GM12878 (cell line): ENCODE data around the gene ALG10. TPM values are rescaled to one million over a fixed set of nuclear protein-coding genes. Genes with fewer than 3 reads are reported as not detected.

Experiments
- BMI1 ChIP-seq: fragments of 450-650 bp; IDR thresholded peaks from 2 replicates; pipeline ENCODE4 v1.6.1; 2016; ENCODE audit warnings: mild to moderate bottlenecking, moderate library complexity, borderline replicate concordance
- CBFB ChIP-seq: IDR thresholded peaks from 2 replicates; pipeline ENCODE4 v1.6.1; 2016; ENCODE audit warnings: antibody characterized with exemption, low read depth
- E4F1 ChIP-seq: fragments of 450-650 bp; IDR thresholded peaks from 2 replicates; pipeline ENCODE4 v1.6.1; 2018; ENCODE audit warnings: borderline replicate concordance, mild to moderate bottlenecking; ENCODE audit not compliant: partially characterized antibody
- JUNB ChIP-seq: IDR thresholded peaks from 2 replicates; pipeline ENCODE4 v1.6.1; 2016; ENCODE audit warnings: antibody characterized with exemption, mild to moderate bottlenecking
- MLLT1 ChIP-seq: fragments of 450-650 bp; IDR thresholded peaks from 2 replicates; pipeline ENCODE4 v1.6.1; 2016; ENCODE audit warnings: mild to moderate bottlenecking
- PML ChIP-seq: IDR thresholded peaks from 2 replicates; pipeline ENCODE4 v1.6.1; 2012; ENCODE audit warnings: low read length, inconsistent platforms
- PRDM15 ChIP-seq: fragments of 450-650 bp; formaldehyde crosslinking; IDR thresholded peaks from 2 replicates; pipeline ENCODE4 v1.4.0; 2020; ENCODE audit warnings: mild to moderate bottlenecking, moderate library complexity
- RB1 ChIP-seq: fragments of 450-650 bp; formaldehyde crosslinking; IDR thresholded peaks from 2 replicates; pipeline ENCODE4 v1.6.1; 2017; ENCODE audit warnings: mild to moderate bottlenecking, borderline replicate concordance
- RUNX3 ChIP-seq: IDR thresholded peaks from 2 replicates; pipeline ENCODE4 v1.6.1; 2012; ENCODE audit warnings: low read length, inconsistent platforms
- SPI1 ChIP-seq: IDR thresholded peaks from 2 replicates; pipeline ENCODE4 v1.6.1; 2011; ENCODE audit warnings: low read depth, mild to moderate bottlenecking, low read length, moderate library complexity, borderline replicate concordance; ENCODE audit not compliant: insufficient read depth
- STAT1 ChIP-seq: fragments of 450-650 bp; conservative IDR thresholded peaks from 2 replicates; pipeline ENCODE4 v1.6.1; 2014; ENCODE audit warnings: antibody characterized with exemption, mild to moderate bottlenecking
- STAT3 ChIP-seq: IDR thresholded peaks from 2 replicates; pipeline ENCODE4 v1.6.1; 2011; ENCODE audit warnings: low read depth, low read length, improper control_type of control experiment
- TARDBP ChIP-seq: IDR thresholded peaks from 2 replicates; pipeline ENCODE4 v1.6.1; 2016; ENCODE audit warnings: borderline replicate concordance
- YBX1 ChIP-seq: fragments of 450-650 bp; IDR thresholded peaks from 2 replicates; pipeline ENCODE4 v1.6.1; 2016; ENCODE audit warnings: antibody characterized with exemption
- ZBTB11 ChIP-seq: fragments of 450-650 bp; formaldehyde crosslinking; IDR thresholded peaks from 2 replicates; pipeline ENCODE4 v1.5.0; 2022; ENCODE audit warnings: mild to moderate bottlenecking, missing genetic modification characterization
- ZNF207 ChIP-seq: fragments of 450-650 bp; IDR thresholded peaks from 2 replicates; pipeline ENCODE4 v1.6.1; 2014; ENCODE audit warnings: antibody characterized with exemption, mild to moderate bottlenecking, borderline replicate concordance
- polyA plus RNA-seq, 11 experiments: library from polyadenylated mRNA; depleted of rRNA in 4 of 11; unstranded in 6 of 11; stranded (reverse) in 5 of 11; fragments of >200 nt; fragmentation: Nextera tagmentation in 4 of 11; fragmentation: Illumina TruSeq in 1 of 11; extraction: Ambion mirVana in 4 of 11; extraction: Trizol in 1 of 11; gene quantifications; 1 replicate in 1 of 11; 2 replicates in 10 of 11; pipeline versions ENCODE4 v1.2.1 to v1.2.3, GENCODE V29; 2011 to 2016; ENCODE audit warnings: inconsistent platforms in 2 of 11, missing spikeins in 2 of 11, low read depth in 1 of 11
- total RNA-seq, 4 experiments: library from RNA; depleted of rRNA in 3 of 4; stranded (reverse); fragments of >200 nt in 3 of 4; fragmentation: Illumina TruSeq in 1 of 4; extraction: Trizol in 1 of 4; gene quantifications; 2 replicates each; pipeline versions ENCODE4 v1.2.1 to v1.2.3, GENCODE V29; 2013 to 2021

The ALG10 gene
- total and polyA plus RNA-seq, 10 of the 15 experiments (the other 5 are each of a cell fraction or from before 2014, with no cell fraction given) = 3.1 to 25.4 (median 7.3) TPM

- no peak for TF ChIP-seq E4F1
- TF ChIP-seq MLLT1 = no peak
- TF ChIP-seq STAT3 = 0 out of 2 replicates have a peak, but pooled peaks have one; percentile 39
- TF ChIP-seq TARDBP = no peak
- TF ChIP-seq SPI1 = no peak
- TF ChIP-seq JUNB = no peak
- peak; percentile 32; the same call in 1 of the 2 replicates for TF ChIP-seq RUNX3
- no peak for TF ChIP-seq CBFB
- no peak for TF ChIP-seq ZNF207
- no peak for TF ChIP-seq STAT1
- TF ChIP-seq ZBTB11 = peak; percentile 85
- TF ChIP-seq BMI1 = no peak
- no peak for TF ChIP-seq YBX1
- TF ChIP-seq RB1 = no peak
- TF ChIP-seq PRDM15 (CRISPR knock-in tag) = no peak
- TF ChIP-seq PML = peak; percentile 78
Observed at GRCh38 chr12:34022079-34022830, at the start of gene ALG10 (continued).
